ENCODE results near the gene YJEFN3. TPM values are rescaled to one million over a fixed set of nuclear protein-coding genes. Genes with fewer than 3 reads are reported as not detected.

YJEFN3 gene
- polyA plus RNA-seq, 3 donors: 2.3 TPM; not detected in 2

GRCh38 chr19:19495614-19496603 lies 32.8 kb upstream of the YJEFN3 start:
- H3K27me3 ChIP-seq (ENCODE audit: control insufficient read depth in 2 of 2, insufficient read depth in 2 of 2, low read length in 2 of 2): no peaks in the 10 kb centered on the region

More at GRCh38 chr19:19495614-19496603, 32.8 kb upstream of the YJEFN3 start:
- no peak for TF ChIP-seq CTCF (IDR thresholded peaks at IDR 0.05)
- Histone ChIP-seq H3K4me3 (replicated peaks in 1 of 3; ENCODE audit: low read depth in 2 of 3, low read length in 3 of 3) (no peak overlapping the region), H3K9me3 (replicated peaks in 1 of 2; ENCODE audit: control insufficient read depth in 1 of 2, insufficient read depth in 1 of 2, low read length in 2 of 2) (no peaks in the 10 kb centered on the region), H3K4me2 (replicated peaks; ENCODE audit: extremely low read depth, low read length, poor library complexity, severe bottlenecking) (no peak overlapping the region), H3K36me3 (replicated peaks in 1 of 2; ENCODE audit: control insufficient read depth in 1 of 2, insufficient read depth in 2 of 2, low read length in 2 of 2) (peaks cover 88 to 98% of the 10 kb centered on the region in 2 donors), H3K4me1 (ENCODE audit: control insufficient read depth in 1 of 2, insufficient read depth in 2 of 2, low read length in 2 of 2) (no peaks in the 10 kb centered on the region), H4K20me1 (ENCODE audit: insufficient read depth, low read length) (peaks cover 58% of the 10 kb centered on the region), H3K9ac (ENCODE audit: insufficient read depth, low read length, poor library complexity, severe bottlenecking) (no peak overlapping the region), H3K27ac (ENCODE audit: low read depth in 1 of 2, low read length in 2 of 2) (no peak overlapping the region), H2AFZ (ENCODE audit: insufficient read depth, low read depth, low read length, poor library complexity, severe bottlenecking) (no peak overlapping the region), H3K79me2 (ENCODE audit: insufficient read depth, low read length) (peaks cover 26% of the 10 kb centered on the region)
- no peak for DNase-seq
- peaks cover 79 to 100% of the 10 kb centered on the region in 2 donors for H3K36me3 Mint-ChIP-seq
- 98% methylated on average over 30 of the region's 30 CpGs for WGBS (ENCODE audit: insufficient coverage)
- H3K9me3 Mint-ChIP-seq: peaks cover 0 to 2% (median 0%) of the 10 kb centered on the region in 7 donors
- H3K27me3 Mint-ChIP-seq (ENCODE audit: low read depth in 3 of 3): peaks cover 0 to 1% (median 0%) of the 10 kb centered on the region in 3 donors
- intact Hi-C loops (cut with micrococcal nuclease): no loop called here
- H3K4me3 Mint-ChIP-seq: no peak overlapping the region
- peaks cover 2% of the 10 kb centered on the region for H3K4me1 Mint-ChIP-seq
- H3K27ac Mint-ChIP-seq: peak overlapping the region in 3 of 7 donors; percentile 21 to 45 (median 26)
